GM12878 (cell line): ENCODE measurements around the gene ASGR2. TPM values are rescaled to one million over a fixed set of nuclear protein-coding genes. Genes with fewer than 3 reads are reported as not detected.

ENCODE experiments used
- ATF7 ChIP-seq: fragments of 450-650 bp; IDR thresholded peaks from 2 replicates; pipeline ENCODE4 v1.6.1; 2016; ENCODE audit warnings: low read depth, mild to moderate bottlenecking
- BRCA1 ChIP-seq: IDR thresholded peaks from 2 replicates; pipeline ENCODE4 v1.6.1; 2011; ENCODE audit warnings: low read depth, low read length, improper control_type of control experiment
- DPF2 ChIP-seq: fragments of 450-650 bp; IDR thresholded peaks from 2 replicates; pipeline ENCODE4 v1.6.1; 2017; ENCODE audit warnings: mild to moderate bottlenecking
- EP300 ChIP-seq, 2 experiments: fragments of 150-350 bp in 1 of 2; IDR thresholded peaks; 2 replicates each; pipeline ENCODE4 v1.6.1; 2011 to 2012; ENCODE audit warnings: low read depth in 2 of 2, low read length in 2 of 2, borderline replicate concordance in 1 of 2, improper control_type of control experiment in 1 of 2, inconsistent platforms in 1 of 2; ENCODE audit not compliant: control insufficient read depth in 1 of 2
- ETV6 ChIP-seq, 2 experiments: fragments of 450-650 bp in 1 of 2; IDR thresholded peaks in 1 of 2; conservative IDR thresholded peaks in 1 of 2; 2 replicates each; pipeline ENCODE4 v1.6.1; 2014; ENCODE audit warnings: antibody characterized with exemption in 1 of 2, borderline replicate concordance in 1 of 2, low read depth in 1 of 2, mild to moderate bottlenecking in 1 of 2, moderate library complexity in 1 of 2
- JUNB ChIP-seq: IDR thresholded peaks from 2 replicates; pipeline ENCODE4 v1.6.1; 2016; ENCODE audit warnings: antibody characterized with exemption, mild to moderate bottlenecking
- KDM1A ChIP-seq: fragments of 200-600 bp; sonication (generic); IDR thresholded peaks from 2 replicates; pipeline ENCODE4 v1.6.1; 2016; ENCODE audit warnings: borderline replicate concordance
- NR2C1 ChIP-seq: fragments of 450-650 bp; IDR thresholded peaks from 2 replicates; pipeline ENCODE4 v1.6.1; 2017; ENCODE audit warnings: antibody characterized with exemption, mild to moderate bottlenecking, moderate library complexity
- PAX5 ChIP-seq: IDR thresholded peaks from 2 replicates; pipeline ENCODE4 v1.6.1; 2011; ENCODE audit warnings: low read depth, low read length, borderline replicate concordance
- POU2F2 ChIP-seq: IDR thresholded peaks from 3 replicates; pipeline ENCODE4 v1.6.1; 2011; ENCODE audit warnings: low read depth, mild to moderate bottlenecking, low read length, borderline replicate concordance
- RAD51 ChIP-seq: fragments of 450-650 bp; IDR thresholded peaks from 2 replicates; pipeline ENCODE4 v1.6.1; 2016; ENCODE audit warnings: moderate library complexity, mild to moderate bottlenecking, inconsistent platforms
- SREBF1 ChIP-seq: IDR thresholded peaks from 2 replicates; pipeline ENCODE4 v1.6.1; 2012; ENCODE audit warnings: mild to moderate bottlenecking, low read length
- polyA plus RNA-seq, 11 experiments: library from polyadenylated mRNA; depleted of rRNA in 4 of 11; unstranded in 6 of 11; stranded (reverse) in 5 of 11; fragments of >200 nt; fragmentation: Nextera tagmentation in 4 of 11; fragmentation: Illumina TruSeq in 1 of 11; extraction: Ambion mirVana in 4 of 11; extraction: Trizol in 1 of 11; gene quantifications; 1 replicate in 1 of 11; 2 replicates in 10 of 11; pipeline versions ENCODE4 v1.2.1 to v1.2.3, GENCODE V29; 2011 to 2016; ENCODE audit warnings: inconsistent platforms in 2 of 11, missing spikeins in 2 of 11, low read depth in 1 of 11
- total RNA-seq, 4 experiments: library from RNA; depleted of rRNA in 3 of 4; stranded (reverse); fragments of >200 nt in 3 of 4; fragmentation: Illumina TruSeq in 1 of 4; extraction: Trizol in 1 of 4; gene quantifications; 2 replicates each; pipeline versions ENCODE4 v1.2.1 to v1.2.3, GENCODE V29; 2013 to 2021
- TF ChIP-seq, protein P1 (sequence below): fragments of 450-650 bp; IDR thresholded peaks from 2 replicates; pipeline ENCODE4 v1.6.1; 2016; ENCODE audit warnings: mild to moderate bottlenecking
- TF ChIP-seq, protein P2 (sequence below): fragments of 450-650 bp; IDR thresholded peaks from 2 replicates; pipeline ENCODE4 v1.6.1; 2017; ENCODE audit warnings: mild to moderate bottlenecking, moderate library complexity
- TF ChIP-seq, protein P3 (sequence below): IDR thresholded peaks from 2 replicates; pipeline ENCODE4 v1.6.1; 2012; ENCODE audit warnings: improper control_type of control experiment, low read depth, low read length; ENCODE audit not compliant: insufficient replicate concordance
- TF ChIP-seq, protein P4 (sequence below): fragments of 450-650 bp; IDR thresholded peaks from 2 replicates; pipeline ENCODE4 v1.6.1; 2017; ENCODE audit warnings: antibody characterized with exemption, mild to moderate bottlenecking, moderate library complexity

The ASGR2 gene
- total and polyA plus RNA-seq, 10 of the 15 experiments (the other 5 are each of a cell fraction or from before 2014, with no cell fraction given), result not detected

DNA sequence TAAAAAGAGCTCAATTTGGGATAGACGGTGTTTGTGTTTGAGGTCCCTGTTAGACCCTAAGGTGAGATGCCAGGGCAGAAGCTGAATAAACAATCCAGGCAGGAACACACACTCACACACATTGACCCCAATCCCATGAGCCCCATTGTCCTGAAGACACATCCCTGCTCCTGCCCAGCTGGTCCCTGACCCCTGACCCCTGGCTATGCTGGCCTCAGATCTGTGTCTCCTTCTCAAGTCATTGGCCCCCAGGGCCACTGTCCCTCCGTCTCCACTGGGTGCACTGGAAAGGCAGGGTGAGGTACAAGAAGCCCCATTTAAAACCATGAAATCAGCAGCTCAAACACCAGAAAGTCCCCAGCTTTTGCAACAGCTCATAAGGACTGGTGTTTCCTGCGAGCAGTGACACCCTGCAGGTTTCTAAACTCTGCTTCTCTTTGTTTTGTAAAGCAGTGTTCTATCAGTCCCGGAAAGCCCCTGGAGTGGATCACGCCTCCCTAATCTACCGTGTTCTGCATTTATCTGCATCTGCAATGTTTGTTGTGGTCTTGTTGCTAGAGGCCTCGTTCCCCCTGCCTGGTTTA lies 18.0 kb upstream of the ASGR2 start (continued):
- TF ChIP-seq, protein P1, sequence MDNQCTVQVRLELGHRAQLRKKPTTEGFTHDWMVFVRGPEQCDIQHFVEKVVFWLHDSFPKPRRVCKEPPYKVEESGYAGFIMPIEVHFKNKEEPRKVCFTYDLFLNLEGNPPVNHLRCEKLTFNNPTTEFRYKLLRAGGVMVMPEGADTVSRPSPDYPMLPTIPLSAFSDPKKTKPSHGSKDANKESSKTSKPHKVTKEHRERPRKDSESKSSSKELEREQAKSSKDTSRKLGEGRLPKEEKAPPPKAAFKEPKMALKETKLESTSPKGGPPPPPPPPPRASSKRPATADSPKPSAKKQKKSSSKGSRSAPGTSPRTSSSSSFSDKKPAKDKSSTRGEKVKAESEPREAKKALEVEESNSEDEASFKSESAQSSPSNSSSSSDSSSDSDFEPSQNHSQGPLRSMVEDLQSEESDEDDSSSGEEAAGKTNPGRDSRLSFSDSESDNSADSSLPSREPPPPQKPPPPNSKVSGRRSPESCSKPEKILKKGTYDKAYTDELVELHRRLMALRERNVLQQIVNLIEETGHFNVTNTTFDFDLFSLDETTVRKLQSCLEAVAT, result no peak
- TF ChIP-seq PAX5 (peak; percentile 72), EP300 (IDR thresholded peaks at IDR 0.05; ENCODE audit: borderline replicate concordance in 1 of 2, control insufficient read depth in 1 of 2, low read depth in 2 of 2, low read length in 2 of 2) (peak; percentile 79 to 95), SREBF1 (no peak), BRCA1 (no peak), KDM1A (no peak), ATF7 (peak; percentile 58; the same call in 1 of the 2 replicates), JUNB (peak; percentile 41), RAD51 (no peak), POU2F2 (peak; percentile 75; the same call in 2 of the 3 replicates), NR2C1 (peak; percentile 79), ETV6 (conservative IDR thresholded peaks at IDR 0.05 in 1 of 2, IDR thresholded peaks at IDR 0.05 in 1 of 2; ENCODE audit: borderline replicate concordance in 1 of 2, low read depth in 1 of 2) (peak in 1 of 2 experiments; percentile 58; a peak in 1 of 4 replicates), DPF2 (no peak; the same call in 1 of the 2 replicates)
- TF ChIP-seq, protein P2, sequence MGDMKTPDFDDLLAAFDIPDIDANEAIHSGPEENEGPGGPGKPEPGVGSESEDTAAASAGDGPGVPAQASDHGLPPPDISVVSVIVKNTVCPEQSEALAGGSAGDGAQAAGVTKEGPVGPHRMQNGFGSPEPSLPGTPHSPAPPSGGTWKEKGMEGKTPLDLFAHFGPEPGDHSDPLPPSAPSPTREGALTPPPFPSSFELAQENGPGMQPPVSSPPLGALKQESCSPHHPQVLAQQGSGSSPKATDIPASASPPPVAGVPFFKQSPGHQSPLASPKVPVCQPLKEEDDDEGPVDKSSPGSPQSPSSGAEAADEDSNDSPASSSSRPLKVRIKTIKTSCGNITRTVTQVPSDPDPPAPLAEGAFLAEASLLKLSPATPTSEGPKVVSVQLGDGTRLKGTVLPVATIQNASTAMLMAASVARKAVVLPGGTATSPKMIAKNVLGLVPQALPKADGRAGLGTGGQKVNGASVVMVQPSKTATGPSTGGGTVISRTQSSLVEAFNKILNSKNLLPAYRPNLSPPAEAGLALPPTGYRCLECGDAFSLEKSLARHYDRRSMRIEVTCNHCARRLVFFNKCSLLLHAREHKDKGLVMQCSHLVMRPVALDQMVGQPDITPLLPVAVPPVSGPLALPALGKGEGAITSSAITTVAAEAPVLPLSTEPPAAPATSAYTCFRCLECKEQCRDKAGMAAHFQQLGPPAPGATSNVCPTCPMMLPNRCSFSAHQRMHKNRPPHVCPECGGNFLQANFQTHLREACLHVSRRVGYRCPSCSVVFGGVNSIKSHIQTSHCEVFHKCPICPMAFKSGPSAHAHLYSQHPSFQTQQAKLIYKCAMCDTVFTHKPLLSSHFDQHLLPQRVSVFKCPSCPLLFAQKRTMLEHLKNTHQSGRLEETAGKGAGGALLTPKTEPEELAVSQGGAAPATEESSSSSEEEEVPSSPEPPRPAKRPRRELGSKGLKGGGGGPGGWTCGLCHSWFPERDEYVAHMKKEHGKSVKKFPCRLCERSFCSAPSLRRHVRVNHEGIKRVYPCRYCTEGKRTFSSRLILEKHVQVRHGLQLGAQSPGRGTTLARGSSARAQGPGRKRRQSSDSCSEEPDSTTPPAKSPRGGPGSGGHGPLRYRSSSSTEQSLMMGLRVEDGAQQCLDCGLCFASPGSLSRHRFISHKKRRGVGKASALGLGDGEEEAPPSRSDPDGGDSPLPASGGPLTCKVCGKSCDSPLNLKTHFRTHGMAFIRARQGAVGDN, result peak; percentile 64
- TF ChIP-seq, protein P3, sequence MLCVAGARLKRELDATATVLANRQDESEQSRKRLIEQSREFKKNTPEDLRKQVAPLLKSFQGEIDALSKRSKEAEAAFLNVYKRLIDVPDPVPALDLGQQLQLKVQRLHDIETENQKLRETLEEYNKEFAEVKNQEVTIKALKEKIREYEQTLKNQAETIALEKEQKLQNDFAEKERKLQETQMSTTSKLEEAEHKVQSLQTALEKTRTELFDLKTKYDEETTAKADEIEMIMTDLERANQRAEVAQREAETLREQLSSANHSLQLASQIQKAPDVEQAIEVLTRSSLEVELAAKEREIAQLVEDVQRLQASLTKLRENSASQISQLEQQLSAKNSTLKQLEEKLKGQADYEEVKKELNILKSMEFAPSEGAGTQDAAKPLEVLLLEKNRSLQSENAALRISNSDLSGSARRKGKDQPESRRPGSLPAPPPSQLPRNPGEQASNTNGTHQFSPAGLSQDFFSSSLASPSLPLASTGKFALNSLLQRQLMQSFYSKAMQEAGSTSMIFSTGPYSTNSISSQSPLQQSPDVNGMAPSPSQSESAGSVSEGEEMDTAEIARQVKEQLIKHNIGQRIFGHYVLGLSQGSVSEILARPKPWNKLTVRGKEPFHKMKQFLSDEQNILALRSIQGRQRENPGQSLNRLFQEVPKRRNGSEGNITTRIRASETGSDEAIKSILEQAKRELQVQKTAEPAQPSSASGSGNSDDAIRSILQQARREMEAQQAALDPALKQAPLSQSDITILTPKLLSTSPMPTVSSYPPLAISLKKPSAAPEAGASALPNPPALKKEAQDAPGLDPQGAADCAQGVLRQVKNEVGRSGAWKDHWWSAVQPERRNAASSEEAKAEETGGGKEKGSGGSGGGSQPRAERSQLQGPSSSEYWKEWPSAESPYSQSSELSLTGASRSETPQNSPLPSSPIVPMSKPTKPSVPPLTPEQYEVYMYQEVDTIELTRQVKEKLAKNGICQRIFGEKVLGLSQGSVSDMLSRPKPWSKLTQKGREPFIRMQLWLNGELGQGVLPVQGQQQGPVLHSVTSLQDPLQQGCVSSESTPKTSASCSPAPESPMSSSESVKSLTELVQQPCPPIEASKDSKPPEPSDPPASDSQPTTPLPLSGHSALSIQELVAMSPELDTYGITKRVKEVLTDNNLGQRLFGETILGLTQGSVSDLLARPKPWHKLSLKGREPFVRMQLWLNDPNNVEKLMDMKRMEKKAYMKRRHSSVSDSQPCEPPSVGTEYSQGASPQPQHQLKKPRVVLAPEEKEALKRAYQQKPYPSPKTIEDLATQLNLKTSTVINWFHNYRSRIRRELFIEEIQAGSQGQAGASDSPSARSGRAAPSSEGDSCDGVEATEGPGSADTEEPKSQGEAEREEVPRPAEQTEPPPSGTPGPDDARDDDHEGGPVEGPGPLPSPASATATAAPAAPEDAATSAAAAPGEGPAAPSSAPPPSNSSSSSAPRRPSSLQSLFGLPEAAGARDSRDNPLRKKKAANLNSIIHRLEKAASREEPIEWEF, result peak; percentile 38
- TF ChIP-seq, protein P4, sequence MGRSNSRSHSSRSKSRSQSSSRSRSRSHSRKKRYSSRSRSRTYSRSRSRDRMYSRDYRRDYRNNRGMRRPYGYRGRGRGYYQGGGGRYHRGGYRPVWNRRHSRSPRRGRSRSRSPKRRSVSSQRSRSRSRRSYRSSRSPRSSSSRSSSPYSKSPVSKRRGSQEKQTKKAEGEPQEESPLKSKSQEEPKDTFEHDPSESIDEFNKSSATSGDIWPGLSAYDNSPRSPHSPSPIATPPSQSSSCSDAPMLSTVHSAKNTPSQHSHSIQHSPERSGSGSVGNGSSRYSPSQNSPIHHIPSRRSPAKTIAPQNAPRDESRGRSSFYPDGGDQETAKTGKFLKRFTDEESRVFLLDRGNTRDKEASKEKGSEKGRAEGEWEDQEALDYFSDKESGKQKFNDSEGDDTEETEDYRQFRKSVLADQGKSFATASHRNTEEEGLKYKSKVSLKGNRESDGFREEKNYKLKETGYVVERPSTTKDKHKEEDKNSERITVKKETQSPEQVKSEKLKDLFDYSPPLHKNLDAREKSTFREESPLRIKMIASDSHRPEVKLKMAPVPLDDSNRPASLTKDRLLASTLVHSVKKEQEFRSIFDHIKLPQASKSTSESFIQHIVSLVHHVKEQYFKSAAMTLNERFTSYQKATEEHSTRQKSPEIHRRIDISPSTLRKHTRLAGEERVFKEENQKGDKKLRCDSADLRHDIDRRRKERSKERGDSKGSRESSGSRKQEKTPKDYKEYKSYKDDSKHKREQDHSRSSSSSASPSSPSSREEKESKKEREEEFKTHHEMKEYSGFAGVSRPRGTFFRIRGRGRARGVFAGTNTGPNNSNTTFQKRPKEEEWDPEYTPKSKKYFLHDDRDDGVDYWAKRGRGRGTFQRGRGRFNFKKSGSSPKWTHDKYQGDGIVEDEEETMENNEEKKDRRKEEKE, result no peak
